Measurements from ENCODE around the gene NCMAP.

The NCMAP gene

DNA sequence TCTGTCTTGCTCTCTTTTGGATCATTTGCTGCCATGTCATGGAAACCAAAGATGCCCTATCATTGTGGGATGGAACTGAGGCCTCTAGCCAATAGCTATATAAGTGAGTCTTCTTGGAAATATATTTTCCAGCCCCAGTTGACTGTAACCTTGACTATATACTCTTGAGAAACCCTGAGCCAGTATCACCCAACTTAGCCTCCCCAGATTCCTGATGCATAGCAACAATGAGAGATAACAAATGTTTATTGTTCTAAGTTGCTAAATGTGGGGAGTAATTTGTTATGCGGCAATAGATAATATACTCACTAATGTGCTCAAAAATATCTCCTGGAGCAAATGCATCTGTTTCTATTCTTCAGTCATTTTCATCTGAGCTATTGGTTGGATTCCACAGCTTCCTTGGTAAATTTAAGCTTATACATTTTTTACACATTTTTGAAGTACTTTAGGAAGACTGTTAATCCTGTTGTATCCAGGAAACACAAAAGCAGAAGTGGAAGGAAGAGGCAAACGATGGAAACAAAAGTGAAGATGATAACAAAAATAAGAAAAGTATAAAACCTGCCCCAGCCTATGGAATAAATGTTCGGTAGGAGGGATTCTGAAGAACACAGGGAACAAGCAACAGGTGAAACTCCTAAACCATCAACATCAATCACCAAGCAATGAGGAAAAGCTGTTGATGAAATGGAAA, 80.9 kb downstream of the NCMAP start:
- DNase-seq = no peak

DNA sequence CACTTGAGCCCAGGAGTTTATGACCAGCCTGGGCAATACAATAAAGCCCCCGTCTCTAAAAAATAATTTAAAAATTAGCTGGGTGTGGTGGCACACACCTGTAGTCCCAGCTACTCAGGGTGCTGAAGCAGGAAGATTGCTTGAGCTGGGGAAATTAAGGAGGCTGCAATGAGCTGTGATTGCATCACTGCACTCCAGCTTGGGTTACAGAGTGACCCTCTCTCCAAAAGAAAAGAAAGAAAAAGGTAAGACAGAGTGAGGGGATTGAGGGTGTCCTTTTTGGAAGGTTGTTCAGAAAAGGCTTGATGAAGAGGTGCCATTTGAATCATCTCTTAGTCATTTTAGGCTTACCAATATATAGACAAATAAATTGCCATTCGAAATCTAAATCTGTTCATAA, 83.2 kb downstream of the NCMAP start:
- no peak for DNase-seq

DNA sequence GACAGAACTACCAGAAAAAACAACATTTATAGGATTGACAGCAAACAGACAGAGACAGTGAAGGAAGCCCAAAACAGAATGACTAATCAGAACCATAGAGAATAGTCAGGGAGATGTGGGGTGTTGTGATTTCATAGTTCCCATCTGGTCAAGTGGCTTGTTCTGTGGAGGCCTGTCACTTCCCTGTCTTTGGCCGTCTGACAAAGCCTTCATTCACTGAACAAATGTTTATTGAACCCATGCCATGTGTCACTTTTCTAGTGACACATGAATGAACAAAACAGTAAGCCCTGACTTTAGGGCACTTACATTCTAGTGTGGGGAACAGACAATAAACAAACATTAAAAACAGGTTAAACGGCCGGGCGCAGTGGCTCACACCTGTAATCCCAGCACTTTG, 84.0 kb downstream of the NCMAP start:
- no peak for DNase-seq

DNA sequence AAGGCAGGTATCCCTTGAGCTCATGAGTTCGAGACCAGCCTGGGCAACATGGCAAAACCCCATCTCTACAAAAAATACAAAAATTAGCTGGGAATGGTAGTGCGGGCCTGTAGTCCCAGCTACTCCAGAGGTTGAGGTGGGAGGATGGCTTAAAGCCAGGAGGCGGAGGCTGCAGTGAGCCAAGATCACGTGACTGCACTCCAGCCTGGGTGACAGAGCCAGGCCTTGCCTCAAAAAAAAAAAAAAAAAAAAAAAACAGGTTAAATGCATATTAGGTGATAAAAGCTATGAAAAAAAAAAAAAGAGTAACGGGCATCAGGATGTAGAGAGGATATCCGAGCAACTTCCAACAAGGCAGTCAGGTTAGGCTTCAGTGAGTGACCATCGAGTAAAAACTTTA, 84.4 kb downstream of the NCMAP start:
- no peak for DNase-seq

DNA sequence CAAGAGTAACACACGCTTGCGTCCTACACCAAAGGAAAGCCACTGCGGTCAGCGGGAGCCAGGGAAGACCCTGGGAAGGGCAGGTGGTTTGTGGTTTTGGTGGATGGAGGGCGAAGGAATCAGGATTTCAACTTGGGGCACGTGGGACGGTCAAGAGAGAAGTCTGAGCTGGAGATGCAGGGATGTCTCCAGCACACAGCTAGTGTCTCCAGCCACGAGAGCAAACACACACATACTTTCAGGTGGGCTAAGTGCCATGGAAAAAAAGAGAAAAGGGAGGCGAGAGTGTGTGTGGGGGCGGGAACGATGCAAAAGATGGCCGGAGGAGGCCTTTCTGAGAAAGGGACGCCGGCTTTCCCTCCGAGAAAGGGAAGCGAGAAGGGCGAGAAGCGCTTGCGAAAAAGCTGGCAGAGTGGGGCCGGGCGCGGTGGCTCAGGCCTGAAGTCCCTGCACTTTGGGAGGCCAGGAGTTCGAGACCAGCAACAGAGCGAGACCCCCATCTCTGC, 85.8 kb downstream of the NCMAP start:
- DNase-seq = peak; percentile 28

DNA sequence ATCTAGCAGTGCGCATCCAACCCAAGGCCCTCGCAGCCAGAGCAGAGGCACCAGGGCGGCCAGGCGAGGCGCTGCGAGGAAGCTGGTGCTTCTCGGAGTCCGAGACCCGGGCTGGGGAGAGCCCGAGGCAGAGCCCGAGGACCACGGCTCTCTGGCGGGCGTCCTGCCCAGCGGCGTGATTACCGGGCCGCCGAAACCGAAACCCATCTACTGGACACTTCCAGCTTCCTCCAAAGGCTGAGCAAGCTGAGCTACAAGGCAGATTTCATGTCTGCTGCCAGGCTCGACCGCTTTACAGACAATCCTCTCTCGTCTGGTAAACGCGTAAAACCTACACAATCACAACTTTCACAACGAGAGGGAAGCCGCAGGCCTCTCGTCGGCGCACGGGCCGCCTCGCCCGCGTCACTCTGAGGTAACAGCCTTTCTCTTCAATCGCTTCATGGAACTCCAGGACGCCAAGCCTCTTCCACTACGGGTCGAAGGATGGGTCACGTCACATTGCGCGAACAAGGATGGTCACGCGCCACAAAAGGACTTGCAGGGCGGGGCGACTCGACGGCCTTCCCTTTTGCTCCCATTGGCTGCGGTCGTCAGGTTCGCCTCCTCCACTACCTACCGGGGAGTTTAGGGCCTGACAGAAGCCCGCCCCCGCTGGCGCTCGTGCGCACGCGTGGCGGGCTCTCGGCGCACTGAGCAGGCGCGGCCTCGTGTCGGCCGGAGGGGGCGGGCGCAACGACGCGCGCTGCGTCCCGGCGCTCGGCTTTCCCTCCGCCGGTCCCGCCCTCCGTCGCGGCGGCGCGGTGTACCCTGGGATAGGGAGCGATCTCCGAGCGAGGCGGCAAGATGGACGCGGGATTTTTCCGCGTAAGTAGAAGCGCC, 86.8 kb downstream of the NCMAP start, which contains the start of gene SRRM1:
Gene SRRM1 (plus strand): TSS at position 822 of the 882 bp plus-strand sequence. CDS start 25 bp downstream, at position 847.
- peak; percentile 96 for DNase-seq

DNA sequence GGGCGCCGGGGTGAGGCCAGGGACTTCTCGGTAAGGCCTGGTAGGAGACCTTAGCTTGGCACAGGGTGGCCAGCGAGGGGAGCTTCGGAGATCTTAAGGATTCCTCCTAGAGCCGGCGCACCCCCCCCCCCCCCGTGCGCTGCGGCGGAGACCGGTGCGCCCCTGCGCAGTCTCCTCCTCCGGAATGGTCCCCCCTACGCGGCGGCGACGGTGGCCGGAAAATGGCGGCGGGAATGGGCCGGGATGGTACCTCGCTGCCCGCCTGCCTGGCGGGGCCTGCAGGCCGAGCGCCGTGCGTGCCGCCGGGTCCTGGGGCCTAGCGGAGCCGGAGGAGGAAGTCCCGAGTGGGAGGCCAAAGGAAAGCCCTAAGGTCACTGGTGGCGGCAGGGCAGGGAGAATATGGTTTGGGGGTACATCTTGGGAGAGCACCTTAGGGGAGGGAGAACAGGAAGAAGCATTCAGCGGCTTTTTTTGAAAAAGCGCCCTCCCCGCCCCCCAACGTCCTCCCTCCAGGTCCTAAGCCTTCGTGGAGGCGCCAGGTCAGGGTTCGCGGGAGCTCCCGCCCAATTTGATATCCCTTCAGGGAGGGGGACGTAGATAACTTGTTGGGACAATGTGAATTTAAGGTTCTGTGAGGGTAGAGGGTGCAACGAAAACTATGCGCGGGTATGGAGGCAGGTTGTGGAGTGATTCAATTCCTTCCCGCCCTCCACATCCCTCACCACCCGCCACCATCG, 87.6 kb downstream of the NCMAP start:
- no peak for DNase-seq

DNA sequence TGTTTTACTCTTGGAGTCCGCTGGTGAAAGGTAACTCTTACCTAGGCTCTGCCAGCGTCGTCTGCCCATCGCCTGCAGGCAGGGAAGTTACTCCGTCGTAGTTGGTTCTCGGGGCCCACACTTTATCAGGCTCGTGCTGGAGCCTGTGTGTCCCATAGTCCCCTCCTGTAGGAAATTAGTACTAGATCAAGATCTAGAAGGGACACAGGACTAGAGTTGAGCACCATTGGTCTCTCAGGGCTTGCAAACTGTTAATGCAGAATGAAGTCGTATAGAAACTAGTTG, 88.2 kb downstream of the NCMAP start:
- DNase-seq = no peak

DNA sequence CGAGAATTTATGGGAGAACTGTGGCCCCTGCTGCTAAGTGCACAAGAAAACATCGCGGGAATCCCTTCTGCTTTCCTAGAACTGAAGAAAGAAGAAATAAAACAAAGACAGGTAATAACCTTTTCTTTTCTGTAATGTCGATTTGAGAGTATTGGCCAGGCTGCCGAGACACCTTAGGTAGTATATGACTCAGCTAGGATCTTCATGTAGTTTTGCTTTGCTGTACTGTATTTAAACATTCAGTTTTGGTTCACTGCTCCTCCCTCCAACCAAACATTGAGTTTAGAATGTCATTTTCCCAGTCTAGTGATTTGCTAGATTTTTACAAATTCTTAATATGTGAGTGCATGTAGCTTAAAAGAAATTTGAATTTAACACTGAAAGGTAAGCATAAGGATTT, 93.0 kb downstream of the NCMAP start:
- no peak for DNase-seq

DNA sequence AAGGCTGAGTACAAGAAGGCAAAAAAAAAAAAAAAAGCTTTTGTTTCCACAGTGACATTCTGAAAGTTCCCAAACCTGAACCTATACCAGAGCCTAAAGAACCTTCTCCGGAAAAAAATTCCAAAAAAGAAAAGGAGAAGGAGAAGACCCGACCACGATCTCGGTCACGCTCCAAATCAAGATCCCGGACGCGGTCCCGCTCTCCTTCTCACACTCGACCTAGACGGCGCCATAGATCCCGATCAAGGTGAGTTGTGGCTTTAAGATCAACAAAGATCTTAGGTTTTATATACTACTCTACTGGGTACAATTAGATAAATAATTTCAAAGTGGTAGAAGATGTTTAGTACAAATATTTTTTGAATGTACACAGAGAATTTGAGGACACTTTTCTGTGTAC, 96.5 kb downstream of the NCMAP start:
- no peak for DNase-seq

DNA sequence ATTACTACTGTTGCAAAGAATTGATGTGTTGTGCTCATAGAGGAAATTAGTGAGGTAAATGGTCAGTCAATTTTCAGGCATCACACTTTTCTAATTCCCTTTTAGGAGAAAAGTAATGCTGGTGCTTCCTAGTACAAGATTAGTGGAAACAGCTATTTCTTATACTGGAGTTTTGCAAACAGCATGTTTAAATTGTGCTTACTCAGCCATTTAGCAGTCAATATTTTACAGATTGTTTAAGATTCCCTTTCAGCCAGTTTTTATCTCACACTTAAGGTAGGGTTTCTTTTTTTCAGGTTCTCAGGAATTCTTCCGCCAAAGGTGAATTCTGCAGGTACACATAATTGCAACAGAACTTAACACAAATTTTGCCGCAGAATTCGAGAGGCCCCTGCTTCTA, 98.1 kb downstream of the NCMAP start:
- DNase-seq = no peak

DNA sequence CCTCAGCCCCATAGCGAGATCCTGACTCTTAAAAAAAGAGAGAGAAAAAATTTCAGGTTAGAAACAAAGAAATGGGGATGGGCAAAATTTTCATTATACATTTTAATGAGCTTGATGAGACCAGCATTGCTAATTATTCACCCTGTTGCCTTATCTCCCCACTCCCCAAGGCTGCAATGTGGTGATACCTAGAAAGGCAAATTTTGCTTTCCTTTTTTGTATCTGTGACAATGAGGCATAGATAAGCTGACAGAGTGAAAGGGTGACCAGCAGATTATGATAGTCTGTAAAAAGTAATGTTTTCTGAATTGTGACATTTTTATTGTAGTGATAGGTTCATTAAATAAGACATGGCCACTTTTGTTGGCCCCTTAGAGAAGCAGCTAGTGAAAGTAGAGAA, 100.2 kb downstream of the NCMAP start:
- DNase-seq = no peak

DNA sequence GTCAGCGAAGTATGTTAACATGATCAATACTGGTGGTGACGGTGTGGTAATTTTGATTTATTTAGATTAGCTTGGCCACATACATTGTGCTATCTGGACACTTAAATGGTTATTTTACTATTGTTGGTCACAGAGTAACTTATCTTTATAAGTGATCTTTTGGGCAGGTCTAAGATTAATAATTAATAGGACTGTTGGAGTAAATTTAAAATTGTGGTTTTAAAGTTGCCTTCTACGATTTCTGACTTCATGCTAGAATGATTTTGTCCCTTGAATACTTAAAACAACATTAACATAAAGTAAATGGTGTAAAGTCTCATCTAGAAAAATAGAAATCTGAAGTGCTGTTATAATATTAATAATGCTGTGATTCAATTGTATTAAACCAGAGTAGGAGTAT, 101.9 kb downstream of the NCMAP start:
- no peak for DNase-seq
